HCT116 (cell line): ENCODE results near the gene CBFB. TPM values are rescaled to one million over a fixed set of nuclear protein-coding genes. Genes with fewer than 3 reads are reported as not detected.

ENCODE experiments used
- ATAC-seq: fragments of 200-7000 bp; cut with Tn5 transposase; 2 replicates; pipeline ENCODE4 v1.9.1; 2020; ENCODE audit warnings: mild to moderate bottlenecking, moderate library complexity
- BruUV-seq: library from RNA; stranded (reverse); fragments of 400-500 nt; replicated peaks from 2 replicates; lab custom pipeline; 2021; lab: Mats Ljungman, UMichigan
- CTCF ChIA-PET: fragments of 300-600 bp; sonication (Branson Sonifier 250); formaldehyde crosslinking; loops from one replicate; lab custom pipeline; 2021; ENCODE audit warnings: antibody characterized with exemption; lab: Charles Lee
- POLR2A ChIA-PET: fragments of 300-600, 350-600 bp; sonication (Branson Sonifier 250); formaldehyde crosslinking; loops from one replicate; lab custom pipeline; 2021; ENCODE audit warnings: antibody characterized with exemption; lab: Charles Lee
- RAD21 ChIA-PET, 2 experiments: fragments of 300-600 bp; sonication (Branson Sonifier 250); formaldehyde crosslinking; loops; one replicate each; lab custom pipeline; 2023; ENCODE audit warnings: low total read pairs in 2 of 2; ENCODE audit not compliant: uncharacterized antibody in 2 of 2, unreplicated experiment in 2 of 2, low non-redundant PET in 1 of 2; lab: Charles Lee
- DNase-seq: peaks from one replicate; pipeline ENCODE4 v3.0.0-alpha.2; 2010; ENCODE audit warnings: low read depth, low spot score
- H2AFZ ChIP-seq: fragments of 200-600 bp; shearing (Covaris generic), sonication (generic); 2 replicates; pipeline ENCODE4 v1.6.1; 2017; ENCODE audit warnings: low read depth, mixed run types, mixed read lengths, antibody characterized with exemption, low read length; ENCODE audit not compliant: poor library complexity, severe bottlenecking
- H3K27ac ChIP-seq: 2 replicates; pipeline ENCODE4 v1.5.1; 2012; ENCODE audit warnings: low read depth, low read length
- H3K27me3 ChIP-seq: fragments of 200-600 bp; sonication (generic); 2 replicates; pipeline ENCODE4 v1.6.1; 2016; ENCODE audit warnings: mixed run types, low read length, mixed read lengths; ENCODE audit not compliant: insufficient read depth
- H3K36me3 ChIP-seq, 2 experiments: fragments of 200-500 bp in 1 of 2; fragments of 200-600 bp in 1 of 2; sonication (Bioruptor generic) in 1 of 2; sonication (generic) in 1 of 2; 2 replicates each; pipeline versions ENCODE4 v1.5.1 to v1.6.1; 2014 to 2016; ENCODE audit warnings: low read length in 2 of 2, inconsistent platforms in 1 of 2, mixed read lengths in 1 of 2, mixed run types in 1 of 2; ENCODE audit not compliant: insufficient read depth in 2 of 2, control insufficient read depth in 1 of 2
- H3K4me1 ChIP-seq, 2 experiments: fragments of 200-600 bp in 1 of 2; sonication (generic) in 1 of 2; 2 replicates each; pipeline versions ENCODE4 v1.5.1 to v1.6.1; 2012 to 2017; ENCODE audit warnings: low read length in 2 of 2, inconsistent platforms in 1 of 2, mild to moderate bottlenecking in 1 of 2, mixed read lengths in 1 of 2, mixed run types in 1 of 2, moderate library complexity in 1 of 2; ENCODE audit not compliant: insufficient read depth in 2 of 2, control insufficient read depth in 1 of 2
- H3K4me2 ChIP-seq: fragments of 200-600 bp; sonication (generic); 2 replicates; pipeline ENCODE4 v1.6.1; 2017; ENCODE audit warnings: mixed run types, low read length, mixed read lengths
- H3K4me3 ChIP-seq, 2 experiments: fragments of 200-600 bp in 1 of 2; sonication (generic) in 1 of 2; replicated peaks in 1 of 2; 2 replicates each; pipeline ENCODE4 v1.5.1; 2011 to 2016; ENCODE audit warnings: low read length in 2 of 2, control low read depth in 1 of 2, low read depth in 1 of 2, mild to moderate bottlenecking in 1 of 2, mixed read lengths in 1 of 2, mixed run types in 1 of 2
- H3K79me2 ChIP-seq: fragments of 200-600 bp; sonication (generic); 2 replicates; pipeline ENCODE4 v1.6.1; 2017; ENCODE audit warnings: mild to moderate bottlenecking, mixed run types, low read length, moderate library complexity, mixed read lengths; ENCODE audit not compliant: insufficient read depth
- H3K9ac ChIP-seq: fragments of 200-600 bp; sonication (generic); 2 replicates; pipeline ENCODE4 v1.6.1; 2016; ENCODE audit warnings: low read length, mixed read lengths
- H3K9me2 ChIP-seq: fragments of 200-600 bp; sonication (generic), shearing (Covaris generic); 2 replicates; pipeline ENCODE4 v1.6.1; 2017; ENCODE audit warnings: mixed run types, mild to moderate bottlenecking, moderate library complexity; ENCODE audit not compliant: insufficient read depth
- H3K9me3 ChIP-seq, 2 experiments: fragments of 200-500 bp in 1 of 2; fragments of 200-600 bp in 1 of 2; sonication (Bioruptor generic) in 1 of 2; sonication (generic) in 1 of 2; 2 replicates each; pipeline ENCODE4 v1.6.1; 2014 to 2017; ENCODE audit warnings: low read length in 2 of 2, mixed read lengths in 2 of 2, inconsistent platforms in 1 of 2, low read depth in 1 of 2, mild to moderate bottlenecking in 1 of 2, mixed run types in 1 of 2, moderate library complexity in 1 of 2; ENCODE audit not compliant: control insufficient read depth in 1 of 2, insufficient read depth in 1 of 2
- H4K20me1 ChIP-seq: fragments of 200-600 bp; sonication (generic), shearing (Covaris generic); 2 replicates; pipeline ENCODE4 v1.6.1; 2017; ENCODE audit warnings: mixed run types, mild to moderate bottlenecking, moderate library complexity; ENCODE audit not compliant: insufficient read depth
- CEBPB ChIP-seq: IDR thresholded peaks from 2 replicates; pipeline ENCODE4 v1.6.1; 2012; ENCODE audit warnings: low read depth
- ELF1 ChIP-seq: IDR thresholded peaks from 2 replicates; pipeline ENCODE4 v1.6.1; 2012; ENCODE audit warnings: low read depth, borderline replicate concordance
- MAX ChIP-seq: IDR thresholded peaks from 2 replicates; pipeline ENCODE4 v1.6.1; 2012
- POLR2A ChIP-seq: IDR thresholded peaks from 2 replicates; pipeline ENCODE4 v1.7.0; 2011; ENCODE audit warnings: borderline replicate concordance; ENCODE audit not compliant: insufficient read depth, insufficient read length; ENCODE audit errors: extremely low read depth
- SIN3A ChIP-seq: IDR thresholded peaks from 2 replicates; pipeline ENCODE4 v1.6.1; 2012; ENCODE audit warnings: low read depth
- ZBTB33 ChIP-seq: IDR thresholded peaks from 2 replicates; pipeline ENCODE4 v1.6.1; 2011; ENCODE audit warnings: mild to moderate bottlenecking, low read length, moderate library complexity; ENCODE audit not compliant: insufficient replicate concordance; ENCODE audit errors: extremely low read depth
- intact Hi-C: fragments of 100-400 bp; cut with micrococcal nuclease; formaldehyde crosslinking; loops from 2 replicates; pipeline ENCODE4 v1.10.0; 2022
- total RNA-seq: library from RNA; stranded (reverse); gene quantifications from one replicate; pipeline ENCODE4 v1.2.1, GENCODE V29; 2021; ENCODE audit not compliant: unreplicated experiment

Gene CBFB
- total RNA-seq, 1 experiment from 2014 or later = 101 TPM

GRCh38 chr16:67144943-67145342, 116.0 kb downstream of the CBFB start (continued):
- TF ChIP-seq ZBTB33 = no peak
- TF ChIP-seq ELF1 = no peak
- TF ChIP-seq MAX = no peak
- no peak for TF ChIP-seq POLR2A

GRCh38 chr16:67145746-67146145, 116.8 kb downstream of the CBFB start:
- no peak overlapping the region for H3K27ac ChIP-seq
- no peak overlapping the region for H3K9ac ChIP-seq
- H3K27me3 ChIP-seq = no peaks in the 10 kb centered on the region
- intact Hi-C loops = no loop called here
- BruUV-seq = no TSS peak
- no peaks in the 10 kb centered on the region for H3K79me2 ChIP-seq
- DNase-seq (no peak), ATAC-seq (no peak)
- H3K4me2 ChIP-seq = no peak overlapping the region
- H3K9me3 ChIP-seq = no peaks in the 10 kb centered on the region
- H2AFZ ChIP-seq = no peak overlapping the region
- H3K4me1 ChIP-seq = peaks cover 0 to 6% of the 10 kb centered on the region in 2 experiments; a peak in 2 of 4 replicates
- TF ChIP-seq SIN3A (no peak), CEBPB (no peak)
- H3K9me2 ChIP-seq = no peaks in the 10 kb centered on the region
- CTCF ChIA-PET = no interaction called here
- POLR2A ChIA-PET = no interaction called here
- H3K4me3 ChIP-seq = no peak overlapping the region
- peaks cover 26 to 52% of the 10 kb centered on the region in 2 experiments for H3K36me3 ChIP-seq
- H4K20me1 ChIP-seq = no peaks in the 10 kb centered on the region
- RAD21 ChIA-PET = no interaction called here
